Spleen (tissue), 7 donors: ENCODE results near the gene CDK11B.

Experiments
- POLR2A ChIP-seq, 3 donors: fragments of 450-650 bp; IDR thresholded peaks; one replicate each; pipeline ENCODE4 v1.5.1; 2017; ENCODE audit warnings: antibody characterized with exemption in 3 of 3, mild to moderate bottlenecking in 1 of 3
- POLR2AphosphoS5 ChIP-seq, 3 donors: sonication (generic); formaldehyde crosslinking; IDR thresholded peaks; one replicate each; pipeline ENCODE4 v1.5.1; 2017; ENCODE audit warnings: antibody characterized with exemption in 3 of 3
- TF ChIP-seq, protein P1 (sequence below), 11 experiments: fragments of 200-600 bp in 7 of 11; fragments of 450-650 bp in 4 of 11; sonication (generic) in 4 of 11; IDR thresholded peaks in 8 of 11; conservative IDR thresholded peaks in 3 of 11; 1 replicate in 7 of 11; 2 replicates in 4 of 11; pipeline versions ENCODE4 v1.4.0 to v1.8.0; 2016 to 2021; ENCODE audit warnings: antibody characterized with exemption in 11 of 11, inconsistent platforms in 4 of 11, mild to moderate bottlenecking in 1 of 11
- donor health status: DM: no; HTN: no; CAD: no; lungs with moderate emphysema.
- donor health status: DM: no; HTN: no; CAD: no.
- donor health status: DM: no; HTN: no; CAD: no.

DNA sequence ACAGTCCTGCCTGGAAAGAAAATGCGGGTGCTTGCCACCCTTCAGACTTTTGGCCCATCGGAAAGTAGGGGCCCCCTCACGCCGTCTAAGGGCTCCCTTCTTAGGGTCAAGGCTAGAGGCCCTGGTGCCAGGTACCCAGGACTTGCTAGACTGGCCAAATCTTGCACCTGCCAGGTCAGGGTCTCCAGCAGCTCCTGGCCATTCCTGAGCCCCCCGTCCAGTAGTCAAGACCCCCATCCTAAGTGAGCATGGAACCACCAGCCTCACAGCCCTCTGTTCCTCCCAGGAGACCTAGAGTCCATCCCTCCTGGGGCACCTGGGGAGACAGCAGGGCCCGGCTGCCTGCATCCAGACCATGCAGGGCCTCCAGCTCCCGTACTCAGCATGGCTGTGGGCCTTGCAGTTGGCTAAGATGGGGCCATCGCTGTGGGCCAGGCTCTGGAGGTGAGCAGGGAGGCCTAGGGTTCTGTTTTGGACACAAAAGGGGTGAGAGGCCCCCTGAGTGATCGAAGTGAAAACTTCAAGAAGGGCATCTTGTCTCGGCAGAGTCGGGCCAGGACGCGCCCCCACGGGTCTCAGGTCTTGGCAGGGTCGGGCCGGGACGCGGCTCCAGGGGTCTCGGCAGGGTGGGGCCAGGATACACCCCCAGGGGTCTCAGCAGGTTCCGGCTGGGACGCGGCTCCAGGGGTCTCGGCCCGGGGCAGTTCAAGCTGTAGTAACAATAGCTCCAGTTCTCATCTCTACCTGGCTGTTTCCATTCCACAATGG is 64.8 kb downstream of the CDK11B start:
- TF ChIP-seq POLR2A (IDR thresholded peaks at IDR 0.05) (no peak), POLR2AphosphoS5 (IDR thresholded peaks at IDR 0.05) (no peak)
- TF ChIP-seq, protein P1, sequence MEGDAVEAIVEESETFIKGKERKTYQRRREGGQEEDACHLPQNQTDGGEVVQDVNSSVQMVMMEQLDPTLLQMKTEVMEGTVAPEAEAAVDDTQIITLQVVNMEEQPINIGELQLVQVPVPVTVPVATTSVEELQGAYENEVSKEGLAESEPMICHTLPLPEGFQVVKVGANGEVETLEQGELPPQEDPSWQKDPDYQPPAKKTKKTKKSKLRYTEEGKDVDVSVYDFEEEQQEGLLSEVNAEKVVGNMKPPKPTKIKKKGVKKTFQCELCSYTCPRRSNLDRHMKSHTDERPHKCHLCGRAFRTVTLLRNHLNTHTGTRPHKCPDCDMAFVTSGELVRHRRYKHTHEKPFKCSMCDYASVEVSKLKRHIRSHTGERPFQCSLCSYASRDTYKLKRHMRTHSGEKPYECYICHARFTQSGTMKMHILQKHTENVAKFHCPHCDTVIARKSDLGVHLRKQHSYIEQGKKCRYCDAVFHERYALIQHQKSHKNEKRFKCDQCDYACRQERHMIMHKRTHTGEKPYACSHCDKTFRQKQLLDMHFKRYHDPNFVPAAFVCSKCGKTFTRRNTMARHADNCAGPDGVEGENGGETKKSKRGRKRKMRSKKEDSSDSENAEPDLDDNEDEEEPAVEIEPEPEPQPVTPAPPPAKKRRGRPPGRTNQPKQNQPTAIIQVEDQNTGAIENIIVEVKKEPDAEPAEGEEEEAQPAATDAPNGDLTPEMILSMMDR (IDR thresholded peaks at IDR 0.05 in 8 of 11, conservative IDR thresholded peaks at IDR 0.05 in 3 of 11) = no peak
